Hepatocyte (in vitro differentiated cells): ENCODE results near the gene TNK2. TPM values are rescaled to one million over a fixed set of nuclear protein-coding genes. Genes with fewer than 3 reads are reported as not detected.

Experiments
- DNase-seq: peaks from one replicate; pipeline ENCODE4 v3.0.0-alpha.2; 2016; ENCODE audit warnings: low spot score
- H2AFZ ChIP-seq: fragments of 200-600 bp; sonication (generic); 2 replicates; pipeline ENCODE4 v1.6.0; 2016; ENCODE audit warnings: antibody characterized with exemption, mild to moderate bottlenecking
- H3K27ac ChIP-seq: fragments of 200-600 bp; sonication (generic); 2 replicates; pipeline ENCODE4 v1.5.1; 2016; ENCODE audit warnings: mild to moderate bottlenecking
- H3K27me3 ChIP-seq: fragments of 200-600 bp; sonication (generic); 2 replicates; pipeline ENCODE4 v1.6.1; 2016
- H3K36me3 ChIP-seq: fragments of 200-600 bp; sonication (generic); replicated peaks from 2 replicates; pipeline ENCODE4 v1.5.1; 2016; ENCODE audit warnings: low read depth; ENCODE audit not compliant: insufficient read depth
- H3K4me1 ChIP-seq: fragments of 200-600 bp; sonication (generic); 2 replicates; pipeline ENCODE4 v1.5.1; 2016; ENCODE audit warnings: mild to moderate bottlenecking, moderate library complexity; ENCODE audit not compliant: insufficient read depth
- H3K4me2 ChIP-seq: fragments of 200-600 bp; sonication (generic); 2 replicates; pipeline ENCODE4 v1.6.0; 2016
- H3K4me3 ChIP-seq: fragments of 200-600 bp; sonication (generic); 2 replicates; pipeline ENCODE4 v1.5.1; 2016; ENCODE audit warnings: mild to moderate bottlenecking
- H3K79me2 ChIP-seq: fragments of 200-600 bp; sonication (generic); 2 replicates; pipeline ENCODE4 v1.6.0; 2017; ENCODE audit warnings: mild to moderate bottlenecking
- H3K9me2 ChIP-seq: fragments of 200-600 bp; sonication (generic); replicated peaks from 2 replicates; pipeline ENCODE4 v1.6.0; 2017; ENCODE audit warnings: mild to moderate bottlenecking; ENCODE audit not compliant: insufficient read depth
- H3K9me3 ChIP-seq: fragments of 200-600 bp; sonication (generic); 2 replicates; pipeline ENCODE4 v1.5.1; 2016; ENCODE audit warnings: low read depth, mild to moderate bottlenecking
- H4K20me1 ChIP-seq: fragments of 200-600 bp; sonication (generic); 2 replicates; pipeline ENCODE4 v1.6.0; 2016; ENCODE audit warnings: mild to moderate bottlenecking; ENCODE audit not compliant: insufficient read depth, poor library complexity, severe bottlenecking
- CTCF ChIP-seq: fragments of 200-600 bp; sonication (generic); IDR thresholded peaks from 2 replicates; pipeline ENCODE4 v1.5.1; 2016; ENCODE audit warnings: antibody characterized with exemption, mild to moderate bottlenecking; ENCODE audit not compliant: poor library complexity
- EZH2 ChIP-seq: fragments of 200-600 bp; sonication (generic); IDR thresholded peaks from 2 replicates; pipeline ENCODE4 v1.6.1; 2016; ENCODE audit warnings: antibody characterized with exemption, mild to moderate bottlenecking, borderline replicate concordance
- EZH2phosphoT487 ChIP-seq: fragments of 200-600 bp; sonication (generic); IDR thresholded peaks from one replicate; pipeline ENCODE4 v1.6.1; 2018; ENCODE audit warnings: antibody characterized with exemption, mild to moderate bottlenecking, low read depth, moderate library complexity; ENCODE audit not compliant: unreplicated experiment, severe bottlenecking
- WGBS: methylation state at CpG from one replicate; pipeline ENCODE4 v1.1.6; 2016; ENCODE audit warnings: low lambda C conversion rate; ENCODE audit errors: missing lambda C conversion rate; 5-methylcytosine and 5-hydroxymethylcytosine counted together
- polyA plus RNA-seq: library from polyadenylated mRNA; unstranded; fragments of >200 nt; fragmentation: Nextera tagmentation; extraction: Ambion mirVana; gene quantifications from 2 replicates; pipeline ENCODE4 v1.2.1, GENCODE V29; 2016
- total RNA-seq: library from RNA; depleted of rRNA; stranded (reverse); fragments of >200 nt; gene quantifications from 2 replicates; pipeline ENCODE4 v1.2.3, GENCODE V29; 2014

The TNK2 gene
- total and polyA plus RNA-seq, 2 experiments from 2014 or later = 5.9 to 11.6 TPM

- Histone ChIP-seq H3K9me2 (no peaks in the 10 kb centered on the region), H3K4me1 (peaks cover 18% of the 10 kb centered on the region), H4K20me1 (peaks cover 7% of the 10 kb centered on the region), H3K4me3 (no peak overlapping the region), H3K27me3 (no peaks in the 10 kb centered on the region), H3K9me3 (no peaks in the 10 kb centered on the region), H3K79me2 (peaks cover 73% of the 10 kb centered on the region), H3K36me3 (no peaks in the 10 kb centered on the region), H3K4me2 (no peak overlapping the region), H2AFZ (no peak overlapping the region), H3K27ac (no peak overlapping the region)
- no peak for TF ChIP-seq EZH2
- TF ChIP-seq EZH2phosphoT487 = no peak
- TF ChIP-seq CTCF = no peak
- DNase-seq = peak; percentile 3
- WGBS = 86% methylated on average over 23 of the region's 23 CpGs
Observed at GRCh38 chr3:195900436-195901355, 7.7 kb downstream of the TNK2 start.

- Histone ChIP-seq H3K9me3 (no peaks in the 10 kb centered on the region), H3K4me1 (peaks cover 19% of the 10 kb centered on the region), H4K20me1 (peaks cover 9% of the 10 kb centered on the region), H3K4me2 (no peak overlapping the region), H3K27ac (no peak overlapping the region), H3K9me2 (no peaks in the 10 kb centered on the region), H3K27me3 (no peaks in the 10 kb centered on the region), H2AFZ (no peak overlapping the region), H3K36me3 (no peaks in the 10 kb centered on the region), H3K79me2 (peaks cover 65% of the 10 kb centered on the region), H3K4me3 (no peak overlapping the region)
- TF ChIP-seq EZH2 (no peak), EZH2phosphoT487 (no peak), CTCF (no peak)
- WGBS = 91% methylated on average over 15 of the region's 15 CpGs
- DNase-seq = peak; percentile 3
Observed at GRCh38 chr3:195899701-195900435, 8.5 kb downstream of the TNK2 start.

GRCh38 chr3:195897853-195898415 lies 10.4 kb downstream of the TNK2 start:
- TF ChIP-seq CTCF (peak; percentile 7), EZH2phosphoT487 (no peak)
- H3K79me2 ChIP-seq = peaks cover 60% of the 10 kb centered on the region
- no peak overlapping the region for H3K4me2 ChIP-seq
- no peak overlapping the region for H2AFZ ChIP-seq
- no peaks in the 10 kb centered on the region for H3K9me2 ChIP-seq
- no peaks in the 10 kb centered on the region for H3K9me3 ChIP-seq
- no peaks in the 10 kb centered on the region for H3K27me3 ChIP-seq
- H3K27ac ChIP-seq = peak overlapping the region; percentile 27
- H4K20me1 ChIP-seq = peaks cover 16% of the 10 kb centered on the region
- H3K4me1 ChIP-seq = peaks cover 34% of the 10 kb centered on the region
- no peak for DNase-seq
- no peak overlapping the region for H3K4me3 ChIP-seq
- 64% methylated on average over 11 of the region's 11 CpGs for WGBS
- no peaks in the 10 kb centered on the region for H3K36me3 ChIP-seq
